Left colon (tissue), 2 donors: ENCODE data around the gene CDC27. TPM values are rescaled to one million over a fixed set of nuclear protein-coding genes. Genes with fewer than 3 reads are reported as not detected.
"Not testable (repeated sequence)": the region's sequence is repeated elsewhere in the genome, so short reads cannot be mapped to it uniquely, and the experiment has no call there.

ENCODE experiments used
- ATAC-seq: fragments of 200-7000 bp; cut with Tn5 transposase; one replicate; pipeline ENCODE4 v1.9.1; 2020; ENCODE audit warnings: mild to moderate bottlenecking, moderate library complexity
- DNase-seq, 2 donors: peaks; one replicate each; pipeline ENCODE4 v3.0.0-alpha.2; 2020
- intact Hi-C, 2 donors: fragments of 100-400 bp; cut with DNase I in 1 of 2; cut with micrococcal nuclease in 1 of 2; formaldehyde crosslinking; loops; one replicate each; pipeline versions ENCODE4 v1.11.2 to v1.14.0; 2022; cut with DNase I, micrococcal nuclease
- total RNA-seq, 2 donors: library from RNA; stranded (reverse); fragmentation: NEBNext Ultra II Directional; extraction: Animal tissue kit (Norgen Biotek cat#: 25700); gene quantifications; one replicate each; pipeline ENCODE4 v1.2.1, GENCODE V29; 2021
- donor health status: DM: no; HTN: no; CAD: no.
- donor health status: DM: yes; HTN: yes; CAD: no.

Gene CDC27
- total RNA-seq, 2 donors from 2014 or later, result 45.6 to 54.1 TPM

DNA sequence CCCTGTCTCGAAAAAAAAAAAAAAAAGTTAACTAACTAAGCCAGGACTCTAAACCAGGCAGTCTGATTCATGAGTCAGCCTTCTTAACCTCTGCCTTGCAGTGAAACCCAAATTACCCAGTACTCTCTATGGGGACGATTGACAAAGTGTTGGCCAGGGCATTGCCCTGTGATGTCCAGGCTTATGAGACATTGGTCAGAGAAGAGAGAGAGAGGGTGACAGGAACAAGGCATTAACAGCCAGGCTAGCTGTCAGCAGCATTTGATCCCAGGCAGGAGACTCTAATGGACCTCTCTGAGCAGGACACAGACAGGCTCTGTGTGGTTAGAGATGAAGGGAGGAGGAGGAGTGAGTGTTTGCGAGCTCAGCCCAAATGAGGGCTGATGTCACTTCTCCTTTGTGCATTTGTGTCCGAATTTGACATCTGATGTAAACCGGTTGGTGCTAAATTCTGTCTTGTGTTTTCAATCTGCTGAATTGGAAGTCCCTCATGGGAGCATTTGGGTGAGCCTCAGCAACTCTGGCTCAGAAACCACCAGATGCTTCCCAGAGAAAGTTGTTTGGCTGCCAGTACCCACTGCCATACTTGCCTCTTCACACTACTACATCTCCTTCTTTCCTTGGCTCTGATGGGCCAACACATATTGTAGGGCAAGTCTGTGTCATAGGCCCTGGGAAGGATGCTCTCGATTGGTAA, 15.8 kb upstream of the CDC27 start:
- intact Hi-C loops, result no loop called here
- ATAC-seq (peak; percentile 31), DNase-seq (peak in 1 of 2 donors; percentile 20)

DNA sequence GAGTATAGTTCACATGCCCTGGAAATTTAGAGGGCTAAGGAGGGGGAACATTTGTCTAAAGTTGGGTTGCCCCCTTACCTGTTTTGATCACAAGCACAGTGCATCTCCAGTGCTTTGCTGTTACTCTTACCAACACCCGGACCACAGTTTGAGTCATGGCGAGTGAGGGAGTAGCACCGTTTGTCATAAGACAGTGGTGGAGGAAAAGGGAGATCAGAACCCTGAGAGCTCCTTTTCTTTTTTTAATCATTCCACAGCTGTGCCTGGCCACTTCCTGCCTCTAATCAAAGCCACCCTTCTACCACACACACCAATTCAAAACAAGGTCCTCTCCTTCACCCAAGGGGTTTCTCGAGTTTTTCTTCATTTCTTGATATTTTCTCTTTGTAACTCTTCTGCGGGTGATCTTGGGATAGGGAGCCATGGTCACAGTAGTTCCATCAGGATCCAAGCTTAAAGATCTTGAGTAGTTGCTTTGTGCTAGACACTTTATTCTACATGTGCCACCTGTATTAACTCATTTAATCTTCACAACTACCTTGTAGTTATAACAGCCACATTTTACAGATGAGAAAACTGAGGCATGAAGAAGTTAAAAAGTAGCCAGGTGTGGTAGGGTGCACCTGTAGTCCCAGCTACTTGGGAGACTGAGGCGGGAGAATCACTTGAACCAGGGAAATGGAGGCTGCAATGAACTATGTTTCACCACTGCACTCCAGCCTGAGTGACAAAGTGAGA, 15.1 kb upstream of the CDC27 start:
- no peak for ATAC-seq

DNA sequence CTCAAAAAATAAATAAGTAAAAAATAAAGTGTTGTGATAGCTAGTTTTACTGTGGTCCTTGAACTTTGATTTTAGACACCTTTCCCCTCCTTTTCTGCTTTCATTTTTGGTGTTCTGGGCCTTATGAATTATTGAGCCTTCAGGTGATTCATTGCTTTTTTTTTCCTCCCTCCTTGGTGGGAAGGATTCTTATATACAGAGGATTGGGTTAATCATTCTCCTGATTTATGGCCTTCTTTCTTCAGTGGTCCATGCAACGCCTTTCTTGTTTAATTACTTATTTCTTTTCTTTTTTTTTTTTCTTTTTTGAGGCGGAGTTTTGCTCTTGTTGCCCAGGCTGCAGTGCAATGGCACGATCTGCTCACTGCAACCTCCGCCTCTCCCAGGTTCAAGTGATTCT, 12.1 kb upstream of the CDC27 start:
- peak; percentile 77 for ATAC-seq
- no peak for DNase-seq
- intact Hi-C loops, result no loop called here

More for the DNA sequence above, 15.1 kb upstream of the CDC27 start:
- no peak for DNase-seq
- intact Hi-C loops, result no loop called here

DNA sequence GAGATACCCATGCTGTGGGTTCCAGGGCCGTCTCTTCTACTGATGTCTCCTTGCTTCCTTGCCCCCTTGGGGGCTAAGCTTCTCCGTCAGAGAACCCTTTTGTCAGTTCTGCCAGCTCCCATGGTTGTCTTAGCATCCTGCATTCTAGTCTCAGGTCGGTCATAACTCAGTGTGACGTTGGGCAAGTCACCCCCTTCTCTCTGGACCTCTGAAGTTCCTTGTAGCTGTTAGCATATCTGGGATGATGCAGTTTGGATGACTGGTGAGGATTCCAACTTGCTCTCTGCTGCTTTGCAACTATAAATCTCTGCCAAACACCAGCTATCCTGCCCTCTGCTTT, 11.2 kb upstream of the CDC27 start:
- no peak for ATAC-seq
- no peak for DNase-seq
- intact Hi-C loops, result no loop called here

DNA sequence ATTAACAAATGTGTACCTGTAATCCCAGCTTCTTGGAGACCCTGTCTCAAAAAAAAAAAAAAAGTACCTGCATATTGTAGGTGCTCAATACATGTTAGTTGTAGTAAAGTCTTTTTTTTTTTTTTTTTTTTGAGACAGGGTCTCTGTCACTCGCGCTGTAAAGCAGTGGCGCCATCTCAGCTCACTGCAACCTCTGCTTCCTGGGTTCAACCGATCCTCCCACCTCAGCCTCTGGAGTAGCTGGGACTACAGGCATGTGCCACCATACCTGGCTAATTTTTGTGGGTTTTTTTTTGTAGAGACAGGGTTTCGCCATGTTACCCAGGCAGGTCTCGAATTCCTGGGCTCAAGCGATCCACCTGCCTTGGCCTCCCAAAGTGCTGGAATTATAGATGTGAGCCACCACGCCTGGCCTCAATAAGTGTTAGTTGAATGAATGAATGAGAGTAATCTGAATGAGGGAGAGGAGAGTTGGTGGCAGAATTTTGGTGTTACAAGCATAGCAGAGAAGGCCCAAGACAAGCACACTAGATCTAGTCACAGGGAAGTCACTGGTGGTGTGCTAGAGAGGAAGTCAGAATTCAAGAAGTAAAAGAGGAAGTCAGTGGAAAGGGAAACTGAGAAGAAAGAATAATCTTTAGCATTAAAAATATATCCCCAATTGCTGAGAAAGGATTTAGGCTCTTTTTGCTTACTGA, 10.7 kb upstream of the CDC27 start:
- ATAC-seq (no peak), DNase-seq (no peak)
- intact Hi-C loops, result no loop called here

DNA sequence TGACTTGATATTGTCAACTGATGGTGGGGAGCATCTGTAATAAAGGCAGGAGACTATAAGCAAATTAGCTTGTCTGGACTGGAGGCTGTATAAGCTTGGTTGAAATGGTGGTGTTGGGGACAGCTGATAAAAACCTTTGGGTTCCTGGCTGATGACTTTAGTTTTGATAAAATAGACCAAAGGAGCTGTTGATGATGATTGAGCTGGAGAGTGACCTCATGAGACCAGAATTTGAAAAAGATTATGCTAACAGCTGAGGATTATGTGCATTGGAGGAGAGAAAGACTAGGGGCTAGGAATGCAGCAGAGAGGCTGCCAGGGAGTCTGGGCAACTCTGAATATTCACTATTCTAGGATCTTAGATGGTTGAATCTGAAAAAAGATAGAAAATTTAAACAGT, 8.7 kb upstream of the CDC27 start:
- ATAC-seq (no peak), DNase-seq (no peak)
- intact Hi-C loops, result no loop called here

DNA sequence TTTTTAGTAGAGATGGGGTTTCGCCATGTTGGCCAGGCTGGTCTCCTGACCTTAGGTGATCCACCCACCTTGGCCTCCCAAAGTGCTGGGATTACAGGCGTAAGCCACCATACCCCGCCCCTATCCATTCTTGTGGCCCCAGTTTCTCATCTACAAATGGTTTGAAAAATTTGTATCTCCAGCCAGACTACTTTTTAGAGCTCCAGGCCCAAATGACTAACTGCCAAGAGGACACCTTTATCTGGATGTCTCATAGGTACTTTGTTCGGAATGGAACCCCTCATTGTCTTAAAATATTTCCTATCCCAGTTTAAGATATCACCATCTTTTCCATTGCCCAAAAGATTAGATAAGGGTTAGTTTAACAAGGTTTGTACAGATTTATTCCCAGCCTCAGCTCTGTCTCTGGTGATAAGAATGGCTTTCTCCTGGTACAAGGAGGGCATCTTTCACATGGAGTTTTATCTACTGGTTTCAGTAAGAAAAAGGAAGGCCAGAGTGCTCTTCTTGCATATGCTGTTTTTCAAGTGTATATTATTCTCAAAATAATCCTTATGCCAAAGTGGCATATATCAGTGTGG, 4.9 kb upstream of the CDC27 start:
- ATAC-seq (no peak), DNase-seq (no peak)
- intact Hi-C loops, result no loop called here

DNA sequence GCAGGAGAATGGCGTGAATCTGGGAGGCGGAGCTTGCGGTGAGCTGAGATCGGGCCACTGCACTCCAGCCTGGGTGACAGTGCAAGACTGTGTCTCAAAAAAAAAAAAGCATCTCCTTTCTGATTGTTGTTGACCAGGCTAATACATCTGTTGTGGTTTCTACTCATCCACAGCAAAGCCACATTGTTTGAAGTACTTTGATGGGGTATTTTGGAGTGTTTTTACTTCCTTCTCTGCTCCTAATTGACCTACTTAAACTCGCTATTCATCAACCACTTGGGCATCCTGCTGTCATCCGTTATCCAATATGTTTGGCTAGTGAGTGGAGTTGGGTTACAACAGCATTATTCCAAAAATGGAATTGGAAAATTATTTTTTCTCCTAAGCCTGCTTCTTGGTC, 3.5 kb upstream of the CDC27 start:
- no peak for ATAC-seq
- no peak for DNase-seq
- intact Hi-C loops, result no loop called here

DNA sequence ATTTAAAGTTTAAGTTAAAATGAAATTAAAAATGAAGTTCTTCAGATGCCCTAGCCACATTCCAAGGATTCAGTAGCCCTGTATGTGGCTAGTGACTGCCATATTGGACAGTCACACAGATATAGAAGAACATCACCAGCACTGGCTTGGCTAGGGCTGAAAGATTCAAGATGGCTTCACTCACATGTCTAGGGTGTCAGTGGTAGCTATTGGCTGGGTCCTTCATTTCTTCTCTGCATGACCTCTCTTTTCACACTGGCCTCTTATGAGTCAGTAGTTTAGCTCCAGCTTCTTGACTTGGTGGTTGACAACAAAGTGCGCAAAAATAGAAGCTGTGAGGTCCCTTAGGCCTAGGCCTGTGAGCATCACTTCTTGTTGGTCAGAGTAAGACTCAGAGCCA, 1.7 kb upstream of the CDC27 start:
- intact Hi-C loops, result no loop called here
- ATAC-seq (no peak), DNase-seq (no peak)

DNA sequence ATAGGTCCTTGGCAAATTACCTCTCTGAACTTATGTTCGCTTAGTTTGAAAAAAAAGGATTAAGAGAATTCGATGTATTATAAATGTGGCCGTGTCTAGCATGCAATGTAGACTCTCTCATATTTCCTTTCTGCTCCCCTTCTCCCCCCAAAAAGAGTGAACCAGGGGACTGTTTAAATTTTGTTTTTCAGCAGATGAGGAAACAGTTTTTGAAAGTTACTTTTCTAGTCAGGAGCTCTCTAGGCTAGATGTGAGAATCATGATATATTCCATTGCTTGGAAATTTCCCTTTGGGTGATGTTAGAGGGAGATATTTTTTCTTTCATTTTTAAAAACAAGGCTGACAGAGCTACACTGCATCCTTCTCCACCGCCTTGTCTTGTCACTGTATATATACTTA, 1.1 kb upstream of the CDC27 start:
- intact Hi-C loops, result no loop called here
- DNase-seq (no peak), ATAC-seq (no peak)

DNA sequence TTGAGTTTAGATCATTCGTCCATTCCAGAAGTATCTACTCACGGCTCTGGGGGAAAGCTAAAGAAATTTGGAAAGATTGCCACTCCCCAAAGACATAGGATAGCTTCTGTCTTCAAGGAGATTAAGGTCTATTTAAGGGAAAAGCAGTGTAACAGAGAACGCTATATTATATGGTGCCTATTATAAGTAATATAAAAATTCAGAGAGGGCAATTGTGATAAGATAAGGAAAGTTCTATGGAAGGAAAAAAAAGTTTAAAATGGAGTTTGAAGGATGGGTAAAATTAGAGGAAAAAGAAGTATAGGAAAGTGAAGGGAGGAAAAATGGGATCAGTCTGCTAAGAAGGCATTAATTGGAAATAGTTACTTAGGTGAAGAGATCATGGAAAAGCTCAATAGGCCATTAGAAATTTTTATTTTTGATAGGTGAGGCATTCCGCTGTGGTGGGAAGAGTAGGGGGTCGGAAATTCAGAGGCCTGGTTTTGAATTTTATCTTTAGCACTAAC, 690 bp upstream of the CDC27 start:
- intact Hi-C loops, result no loop called here

DNA sequence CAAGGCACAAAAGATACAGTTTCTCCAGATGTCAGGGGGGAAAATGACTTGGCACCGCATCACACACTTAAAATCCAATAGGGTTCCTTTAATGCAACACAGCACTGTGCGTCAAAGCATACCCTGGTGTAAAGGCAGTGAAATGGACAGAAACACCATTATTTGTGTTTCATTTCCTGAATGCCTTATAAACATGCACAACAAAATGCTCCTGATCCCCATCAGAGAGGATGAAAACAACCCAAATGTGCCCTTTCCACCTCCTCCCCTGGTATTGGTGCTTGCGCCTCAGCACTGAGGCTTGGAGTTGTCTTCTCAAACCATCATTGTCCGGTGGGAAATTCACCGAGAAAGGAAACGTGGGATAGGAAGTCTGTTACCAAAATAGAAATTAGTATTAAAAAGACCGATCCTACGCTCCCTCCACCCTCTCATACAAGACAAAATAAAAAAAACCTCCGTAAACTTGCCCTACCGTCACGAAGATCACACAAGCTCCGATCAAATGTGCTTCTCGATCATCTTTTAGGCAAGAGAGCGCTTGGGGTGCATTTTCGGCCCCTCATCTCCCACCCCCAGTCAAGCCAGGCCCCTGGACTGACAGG, 722 bp downstream of the CDC27 start:
- intact Hi-C loops, result no loop called here
- peak; percentile 2 for ATAC-seq
- DNase-seq, result no peak

More for the DNA sequence above, 690 bp upstream of the CDC27 start:
- no peak for ATAC-seq
- DNase-seq, result no peak

DNA sequence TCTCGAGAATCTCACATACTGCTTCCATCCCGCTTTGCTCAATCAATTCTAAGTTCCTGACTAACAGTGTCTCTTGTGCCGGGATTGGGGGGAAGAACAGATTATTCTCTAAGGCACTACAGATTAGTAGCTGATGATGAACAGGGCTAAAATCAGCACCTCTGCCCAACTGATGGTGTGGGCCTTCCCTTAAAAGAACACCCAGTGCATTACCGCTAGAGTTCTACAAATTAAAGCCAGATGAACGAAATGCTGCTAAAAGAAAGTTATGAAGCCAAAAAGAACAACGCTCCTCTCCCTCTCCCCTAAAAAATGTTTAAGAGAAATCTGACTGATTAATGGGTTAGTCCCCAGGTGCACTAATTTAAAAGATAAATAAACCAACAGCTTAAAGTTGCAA, 4.4 kb downstream of the CDC27 start:
- ATAC-seq, result no peak
- intact Hi-C loops, result no loop called here

DNA sequence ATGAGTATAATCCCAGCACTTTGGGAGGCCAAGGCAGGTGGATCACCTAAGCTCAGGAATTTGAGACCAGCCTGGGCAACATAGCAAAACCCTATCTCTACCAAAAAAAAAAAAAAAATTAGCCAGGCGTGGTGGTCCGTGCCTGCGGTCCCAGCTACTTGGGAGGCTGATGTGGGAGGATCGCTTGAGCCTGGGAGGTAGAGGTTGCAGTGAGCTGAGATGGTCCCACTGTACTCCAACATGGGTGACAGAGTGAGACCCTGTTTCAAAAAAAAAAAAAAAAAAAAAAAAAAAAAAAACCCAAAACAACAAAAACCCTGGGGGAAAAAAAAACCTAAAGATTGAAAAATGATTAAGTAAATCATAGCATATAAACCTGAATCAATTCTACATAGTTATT, 8.1 kb downstream of the CDC27 start:
- ATAC-seq, DNase-seq, intact Hi-C loops: not testable (repeated sequence)

More for the DNA sequence above, 4.4 kb downstream of the CDC27 start:
- DNase-seq, result no peak

DNA sequence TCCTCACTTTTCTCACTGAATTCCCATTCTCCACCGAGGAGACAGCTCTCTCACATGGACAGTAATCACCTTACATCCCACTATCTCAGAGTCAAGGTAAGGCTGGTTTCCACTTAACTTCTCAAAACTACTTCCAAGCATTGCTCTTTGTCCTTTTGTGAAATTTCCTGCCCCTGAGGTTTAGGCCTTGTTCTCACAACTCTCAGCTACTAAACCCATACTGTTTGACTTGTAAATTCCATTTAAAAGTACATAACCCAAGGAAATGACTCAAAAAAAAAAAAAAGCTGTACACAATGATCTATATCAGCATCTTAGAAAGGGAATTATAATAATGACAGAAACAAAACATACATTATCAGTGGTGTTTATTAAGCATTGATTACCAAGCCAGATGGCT, 8.8 kb downstream of the CDC27 start:
- no peak for ATAC-seq

DNA sequence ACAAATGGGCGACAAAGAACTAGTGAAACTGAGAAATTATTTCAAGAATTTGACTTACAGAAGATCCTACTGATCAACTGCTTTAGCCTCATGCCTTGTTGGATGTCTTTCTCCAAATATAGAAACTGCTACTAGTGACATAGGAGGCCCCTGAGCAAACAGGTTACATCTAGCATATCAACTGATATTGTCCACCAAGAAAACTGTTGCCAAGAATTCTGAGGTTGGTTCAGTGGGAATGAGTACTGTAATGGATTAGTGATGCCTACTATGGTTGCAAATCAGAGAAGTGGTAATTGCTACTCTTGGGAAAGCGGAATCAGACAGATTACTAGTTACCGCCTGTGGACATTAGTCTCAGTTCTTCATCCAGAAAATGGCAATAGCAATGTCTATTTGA, 10.0 kb downstream of the CDC27 start:
- ATAC-seq (no peak), DNase-seq (no peak)
- intact Hi-C loops, result no loop called here

More for the DNA sequence above, 8.8 kb downstream of the CDC27 start:
- intact Hi-C loops, result no loop called here
- DNase-seq, result no peak

DNA sequence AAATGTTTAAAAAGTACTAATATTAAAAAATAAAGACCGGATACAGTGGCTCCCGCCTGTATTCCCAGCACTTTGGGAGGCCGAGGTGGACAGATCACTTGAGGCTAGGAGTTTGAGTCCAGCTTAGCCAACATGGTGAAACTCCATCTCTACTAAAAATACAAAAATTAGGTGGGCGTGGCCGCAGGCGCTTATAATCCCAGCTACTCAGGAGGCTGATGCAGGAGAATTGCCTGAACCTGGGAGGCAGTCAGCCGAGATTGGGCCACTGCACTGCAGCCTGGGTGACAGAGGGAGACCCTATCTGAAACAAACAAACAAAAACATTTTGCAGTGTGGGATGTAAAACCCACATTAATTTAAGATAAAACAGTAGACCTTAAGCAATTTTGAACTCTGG, 11.8 kb downstream of the CDC27 start:
- DNase-seq (no peak), ATAC-seq (no peak)
- intact Hi-C loops, result no loop called here

DNA sequence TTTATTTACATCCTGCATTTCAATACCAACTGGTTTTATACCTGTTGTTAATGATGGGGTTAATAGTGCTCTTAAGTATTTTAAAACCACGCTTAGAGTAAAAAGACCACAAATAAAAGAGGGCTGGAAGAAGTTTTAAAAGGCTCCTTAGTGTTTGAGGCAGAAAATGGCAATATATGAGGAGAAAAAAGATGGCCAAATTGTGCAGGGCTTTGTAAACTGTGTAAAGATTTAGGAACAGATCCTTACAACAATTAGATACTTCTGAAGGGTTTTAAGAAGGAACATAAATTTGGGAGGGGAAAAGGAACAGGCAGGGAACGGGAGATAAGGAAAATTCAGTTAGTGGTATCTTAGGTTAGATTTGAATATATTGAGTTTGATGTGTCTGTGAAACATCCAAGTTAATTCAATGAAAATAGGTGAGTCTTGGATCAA, 12.7 kb downstream of the CDC27 start:
- no peak for ATAC-seq
- DNase-seq, result no peak
- intact Hi-C loops, result no loop called here

DNA sequence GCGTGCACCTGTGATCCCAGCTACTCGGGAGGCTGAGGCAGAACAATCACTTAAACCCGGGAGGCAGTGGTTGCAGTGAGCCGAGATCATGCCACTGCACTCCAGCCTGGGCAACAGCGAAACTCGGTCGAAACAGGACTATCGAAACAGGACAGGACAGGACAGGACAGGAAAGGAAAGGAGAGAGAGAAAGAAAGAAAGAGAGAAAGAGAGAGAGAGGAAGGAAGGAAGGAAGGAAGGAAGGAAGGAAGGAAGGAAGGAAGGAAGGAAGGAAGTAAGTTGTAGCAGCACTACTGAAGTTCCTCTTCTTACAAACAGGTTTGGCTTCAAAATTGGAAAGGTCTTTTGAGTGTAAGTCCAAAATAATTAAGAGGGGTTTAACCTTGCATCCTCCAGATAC, 14.3 kb downstream of the CDC27 start:
- ATAC-seq, DNase-seq, intact Hi-C loops: not testable (repeated sequence)
